GM21529 (cell line): ENCODE data around the gene MRPL10.

Source experiments
- ATAC-seq: cut with Tn5 transposase; IDR thresholded peaks from one replicate; pipeline ENCODE4 v1.9.1; 2021; ENCODE audit not compliant: unreplicated experiment

Gene MRPL10

GRCh38 chr17:47860386-47860785, 29.0 kb upstream of the MRPL10 start:
- ATAC-seq: no peak

- no peak for ATAC-seq
These were observed 26.5 kb upstream of the MRPL10 start for GRCh38 chr17:47857551-47858455.

- ATAC-seq: no peak
These were observed 25.5 kb upstream of the MRPL10 start for GRCh38 chr17:47856830-47857229.

- ATAC-seq: no peak
These were observed 24.4 kb upstream of the MRPL10 start for GRCh38 chr17:47855737-47856136.

GRCh38 chr17:47853616-47854015, 22.3 kb upstream of the MRPL10 start:
- ATAC-seq: no peak

GRCh38 chr17:47852113-47852949, 21.0 kb upstream of the MRPL10 start:
- no peak for ATAC-seq

GRCh38 chr17:47851764-47852112, 20.4 kb upstream of the MRPL10 start:
- no peak for ATAC-seq

- no peak for ATAC-seq
These were observed 19.6 kb upstream of the MRPL10 start, which contains the start of gene SP6 for GRCh38 chr17:47850692-47851573. TSS of gene SP6 (minus strand) at chr17:47851163. CDS start at chr17:47848429, 2,734 bp downstream.

- no peak for ATAC-seq
These were observed 19.0 kb upstream of the MRPL10 start for GRCh38 chr17:47850373-47850691.

GRCh38 chr17:47848198-47848513, 16.8 kb upstream of the MRPL10 start:
- ATAC-seq: no peak

- no peak for ATAC-seq
These were observed 16.2 kb upstream of the MRPL10 start for GRCh38 chr17:47847341-47848197.

GRCh38 chr17:47846716-47847340, 15.5 kb upstream of the MRPL10 start:
- no peak for ATAC-seq

- no peak for ATAC-seq
These were observed 14.4 kb upstream of the MRPL10 start for GRCh38 chr17:47845716-47846075.

GRCh38 chr17:47844814-47845715, 13.7 kb upstream of the MRPL10 start:
- ATAC-seq: no peak

GRCh38 chr17:47844227-47844626, 12.9 kb upstream of the MRPL10 start:
- ATAC-seq: no peak

GRCh38 chr17:47843391-47843730, 12.0 kb upstream of the MRPL10 start:
- ATAC-seq: no peak

- no peak for ATAC-seq
These were observed 10.3 kb upstream of the MRPL10 start for GRCh38 chr17:47841488-47842291.
